Glomerular visceral epithelial cell (primary cell): Measurements from ENCODE around the gene MAST2.
"Not testable (repeated sequence)": the region's sequence is repeated elsewhere in the genome, so short reads cannot be mapped to it uniquely, and the experiment has no call there.

Source experiments
- DNase-seq: peaks from one replicate; pipeline ENCODE4 v3.0.0-alpha.2; 2016; ENCODE audit errors: extremely low spot score

MAST2 gene

GRCh38 chr1:45857755-45858492 is 54.5 kb downstream of the MAST2 start:
- not testable (repeated sequence) for DNase-seq

GRCh38 chr1:45859221-45859620 is 55.8 kb downstream of the MAST2 start:
- no peak for DNase-seq

GRCh38 chr1:45862008-45862407 is 58.6 kb downstream of the MAST2 start:
- no peak for DNase-seq

- DNase-seq = no peak
Observed at GRCh38 chr1:45863218-45863617, 59.8 kb downstream of the MAST2 start.

- DNase-seq = no peak
Observed at GRCh38 chr1:45864167-45865106, 61.0 kb downstream of the MAST2 start.

- DNase-seq = no peak
Observed at GRCh38 chr1:45867697-45868348, 64.4 kb downstream of the MAST2 start.

GRCh38 chr1:45868861-45869260 is 65.4 kb downstream of the MAST2 start:
- DNase-seq = no peak

GRCh38 chr1:45870500-45870899 is 67.1 kb downstream of the MAST2 start:
- peak; percentile 31 for DNase-seq

- DNase-seq = peak; percentile 81
Observed at GRCh38 chr1:45872173-45872801, 68.9 kb downstream of the MAST2 start.

GRCh38 chr1:45876000-45876617 is 72.7 kb downstream of the MAST2 start:
- peak; percentile 24 for DNase-seq

GRCh38 chr1:45877264-45877663 is 73.9 kb downstream of the MAST2 start:
- DNase-seq = no peak

- no peak for DNase-seq
Observed at GRCh38 chr1:45879885-45880598, 76.6 kb downstream of the MAST2 start.

GRCh38 chr1:45880930-45881329 is 77.5 kb downstream of the MAST2 start:
- DNase-seq = no peak

GRCh38 chr1:45883658-45884057 is 80.2 kb downstream of the MAST2 start:
- DNase-seq = peak; percentile 12

- DNase-seq = no peak
Observed at GRCh38 chr1:45884700-45885099, 81.3 kb downstream of the MAST2 start.

GRCh38 chr1:45886229-45886628 is 82.8 kb downstream of the MAST2 start:
- DNase-seq = no peak

- no peak for DNase-seq
Observed at GRCh38 chr1:45887156-45887842, 83.9 kb downstream of the MAST2 start.

GRCh38 chr1:45890078-45890477 is 86.7 kb downstream of the MAST2 start:
- no peak for DNase-seq

- DNase-seq = no peak
Observed at GRCh38 chr1:45891087-45891486, 87.7 kb downstream of the MAST2 start.
